IMR-90 (cell line): Measurements from ENCODE around the gene NEO1. TPM values are rescaled to one million over a fixed set of nuclear protein-coding genes. Genes with fewer than 3 reads are reported as not detected.

Experiments used
- ATAC-seq: fragments of 200-7000 bp; cut with Tn5 transposase; 2 replicates; pipeline ENCODE4 v1.9.1; 2020; ENCODE audit warnings: low read depth, mild to moderate bottlenecking, moderate library complexity
- BruUV-seq: library from RNA; stranded (reverse); fragments of 400-500 nt; replicated peaks from 2 replicates; lab custom pipeline; 2021; lab: Mats Ljungman, UMichigan
- CTCF ChIA-PET: fragments of 300-600 bp; formaldehyde crosslinking; extraction: SDS; loops from one replicate; lab custom pipeline; 2021; ENCODE audit warnings: antibody characterized with exemption; lab: Yijun Ruan, JAX
- POLR2A ChIA-PET: fragments of 300-600 bp; sonication (Branson Sonifier 250); formaldehyde crosslinking; loops from one replicate; lab custom pipeline; 2022; ENCODE audit warnings: antibody characterized with exemption; ENCODE audit not compliant: unreplicated experiment; lab: Charles Lee
- DNase-seq: peaks from one replicate; pipeline ENCODE4 v3.0.0; 2013
- H2AFZ ChIP-seq: replicated peaks from 2 replicates; pipeline ENCODE3; 2013; ENCODE audit warnings: low read length, mild to moderate bottlenecking; ENCODE audit not compliant: poor library complexity
- H2AK5ac ChIP-seq: 2 replicates; pipeline ENCODE4 v1.6.1; 2013; ENCODE audit warnings: low read depth, low read length, inconsistent platforms
- H2AK9ac ChIP-seq: replicated peaks from 2 replicates; pipeline ENCODE3; 2013; ENCODE audit warnings: mild to moderate bottlenecking, low read depth, low read length, moderate library complexity; ENCODE audit not compliant: poor library complexity
- H2BK120ac ChIP-seq: 2 replicates; pipeline ENCODE4 v1.6.1; 2013; ENCODE audit warnings: low read depth, low read length, inconsistent platforms
- H2BK15ac ChIP-seq: 3 replicates; pipeline ENCODE4 v1.6.1; 2013; ENCODE audit warnings: low read depth, low read length, inconsistent platforms
- H2BK20ac ChIP-seq: 2 replicates; pipeline ENCODE4 v1.6.1; 2013; ENCODE audit warnings: low read depth, mild to moderate bottlenecking, inconsistent platforms, low read length, moderate library complexity
- H2BK5ac ChIP-seq: 2 replicates; pipeline ENCODE4 v1.6.1; 2013; ENCODE audit warnings: mild to moderate bottlenecking, low read depth, low read length, inconsistent platforms; ENCODE audit not compliant: poor library complexity, severe bottlenecking
- H3K14ac ChIP-seq: replicated peaks from 2 replicates; pipeline ENCODE4 v1.6.1; 2013; ENCODE audit warnings: low read depth, low read length, inconsistent platforms
- H3K18ac ChIP-seq: 2 replicates; pipeline ENCODE4 v1.6.1; 2013; ENCODE audit warnings: low read depth, low read length, control low read depth
- H3K23ac ChIP-seq: 2 replicates; pipeline ENCODE4 v1.6.1; 2013; ENCODE audit warnings: low read depth, low read length, inconsistent platforms
- H3K27ac ChIP-seq: 2 replicates; pipeline ENCODE4 v1.5.1; 2013; ENCODE audit warnings: mild to moderate bottlenecking, control low read depth, low read length; ENCODE audit not compliant: insufficient read depth
- H3K27me3 ChIP-seq: 2 replicates; pipeline ENCODE4 v1.6.1; 2013; ENCODE audit warnings: low read length; ENCODE audit not compliant: control insufficient read depth, insufficient read depth
- H3K36me3 ChIP-seq: 2 replicates; pipeline ENCODE4 v1.6.1; 2013; ENCODE audit warnings: low read length, mixed read lengths; ENCODE audit not compliant: control insufficient read depth, insufficient read depth
- H3K4ac ChIP-seq: 2 replicates; pipeline ENCODE4 v1.6.1; 2013; ENCODE audit warnings: low read depth, low read length, inconsistent platforms
- H3K4me1 ChIP-seq: 2 replicates; pipeline ENCODE4 v1.6.1; 2013; ENCODE audit warnings: low read length, mixed read lengths; ENCODE audit not compliant: control insufficient read depth, insufficient read depth
- H3K4me2 ChIP-seq: 2 replicates; pipeline ENCODE4 v1.6.1; 2013; ENCODE audit warnings: low read depth, mild to moderate bottlenecking, control low read depth, low read length, moderate library complexity
- H3K4me3 ChIP-seq: 2 replicates; pipeline ENCODE4 v1.5.1; 2013; ENCODE audit warnings: low read depth, mild to moderate bottlenecking, control low read depth, low read length, moderate library complexity; ENCODE audit not compliant: insufficient read depth
- H3K56ac ChIP-seq: 2 replicates; pipeline ENCODE4 v1.6.1; 2013; ENCODE audit warnings: low read length, inconsistent platforms; ENCODE audit not compliant: insufficient read depth; ENCODE audit errors: extremely low read depth
- H3K79me1 ChIP-seq, 2 experiments: 2 replicates each; pipeline ENCODE4 v1.6.1; 2013; ENCODE audit warnings: low read length in 2 of 2, inconsistent platforms in 1 of 2, low read depth in 1 of 2
- H3K9ac ChIP-seq: 2 replicates; pipeline ENCODE4 v1.6.1; 2013; ENCODE audit warnings: low read depth, low read length, control low read depth
- H3K9me1 ChIP-seq: 2 replicates; pipeline ENCODE4 v1.6.1; 2013; ENCODE audit warnings: low read length, inconsistent platforms; ENCODE audit not compliant: insufficient read depth
- H3K9me3 ChIP-seq: 2 replicates; pipeline ENCODE4 v1.6.1; 2013; ENCODE audit warnings: low read length; ENCODE audit not compliant: control insufficient read depth, insufficient read depth
- H4K20me1 ChIP-seq: 2 replicates; pipeline ENCODE4 v1.6.1; 2013; ENCODE audit warnings: low read length, inconsistent platforms; ENCODE audit not compliant: insufficient read depth
- H4K5ac ChIP-seq: 2 replicates; pipeline ENCODE4 v1.6.1; 2013; ENCODE audit warnings: mild to moderate bottlenecking, low read depth, low read length, control low read depth
- H4K8ac ChIP-seq, 2 experiments: 2 replicates each; pipeline ENCODE4 v1.6.1; 2013; ENCODE audit warnings: low read depth in 2 of 2, low read length in 2 of 2, control low read depth in 1 of 2, inconsistent platforms in 1 of 2
- H4K91ac ChIP-seq: 2 replicates; pipeline ENCODE4 v1.6.1; 2013; ENCODE audit warnings: low read depth, low read length, inconsistent platforms; ENCODE audit not compliant: insufficient read depth
- BHLHE40 ChIP-seq: fragments of 150-350 bp; IDR thresholded peaks from 2 replicates; pipeline ENCODE4 v1.6.1; 2016; ENCODE audit warnings: mild to moderate bottlenecking, low read depth, low read length
- CEBPB ChIP-seq: IDR thresholded peaks from 2 replicates; pipeline ENCODE4 v1.6.1; 2012; ENCODE audit warnings: low read depth, low read length, improper control_type of control experiment
- CHD1 ChIP-seq: IDR thresholded peaks from 2 replicates; pipeline ENCODE4 v1.6.1; 2012; ENCODE audit warnings: low read depth, low read length, improper control_type of control experiment
- FOS ChIP-seq: fragments of 150-350 bp; IDR thresholded peaks from 2 replicates; pipeline ENCODE4 v1.6.1; 2016; ENCODE audit warnings: low read depth, low read length
- MAFK ChIP-seq: IDR thresholded peaks from 2 replicates; pipeline ENCODE4 v1.6.1; 2012; ENCODE audit warnings: low read depth, low read length, improper control_type of control experiment
- MAZ ChIP-seq: IDR thresholded peaks from 2 replicates; pipeline ENCODE4 v1.6.1; 2012; ENCODE audit warnings: low read depth, mild to moderate bottlenecking, low read length, improper control_type of control experiment, moderate library complexity, borderline replicate concordance
- MXI1 ChIP-seq: IDR thresholded peaks from 2 replicates; pipeline ENCODE4 v1.6.1; 2012; ENCODE audit warnings: low read depth, mild to moderate bottlenecking, low read length, moderate library complexity, borderline replicate concordance
- NFE2L2 ChIP-seq: fragments of 150-350 bp; IDR thresholded peaks from 2 replicates; pipeline ENCODE4 v1.6.1; 2016; ENCODE audit warnings: low read depth, mild to moderate bottlenecking, low read length
- POLR2A ChIP-seq: IDR thresholded peaks from 2 replicates; pipeline ENCODE4 v1.6.1; 2012; ENCODE audit warnings: mild to moderate bottlenecking, low read depth, low read length
- RAD21 ChIP-seq: IDR thresholded peaks from 2 replicates; pipeline ENCODE4 v1.6.1; 2012; ENCODE audit warnings: low read length, improper control_type of control experiment
- RCOR1 ChIP-seq: IDR thresholded peaks from 2 replicates; pipeline ENCODE4 v1.6.1; 2012; ENCODE audit warnings: mild to moderate bottlenecking, low read length, improper control_type of control experiment; ENCODE audit not compliant: insufficient replicate concordance
- RFX5 ChIP-seq: IDR thresholded peaks from 2 replicates; pipeline ENCODE4 v1.8.0; 2012; ENCODE audit warnings: low read depth, mild to moderate bottlenecking, low read length, moderate library complexity
- SMC3 ChIP-seq: fragments of 150-350 bp; IDR thresholded peaks from 2 replicates; pipeline ENCODE4 v1.6.1; 2016; ENCODE audit warnings: low read depth, mild to moderate bottlenecking, antibody characterized with exemption, low read length, moderate library complexity
- USF2 ChIP-seq: fragments of 150-350 bp; IDR thresholded peaks from 2 replicates; pipeline ENCODE4 v1.6.1; 2017; ENCODE audit warnings: mild to moderate bottlenecking, antibody characterized with exemption, low read length, low read depth
- WGBS, 2 experiments: methylation state at CpG; one replicate each; pipeline versions ENCODE4 v1.1.5 to v1.1.7; 2013; ENCODE audit warnings: missing lambda C conversion rate in 2 of 2; ENCODE audit not compliant: insufficient read length in 1 of 2; ENCODE audit errors: extremely low coverage in 2 of 2; 5-methylcytosine and 5-hydroxymethylcytosine counted together
- dilution Hi-C: fragments of 300-500 bp; cut with HindIII; formaldehyde crosslinking; loops from one replicate; pipeline ENCODE4 v1.14.3; 2018; ENCODE audit warnings: low sequenced_read_pairs; ENCODE audit not compliant: unreplicated experiment
- in situ Hi-C: fragments of 300-500 bp; cut with MboI; formaldehyde crosslinking; loops from 3 replicates; pipeline ENCODE4 v1.14.3; 2019; ENCODE audit warnings: low sequenced_read_pairs, inconsistent platforms, mixed read lengths
- intact Hi-C: fragments of 100-400 bp; cut with micrococcal nuclease; formaldehyde crosslinking; loops from 2 replicates; pipeline ENCODE4 v1.10.0; 2022
- polyA plus RNA-seq, 3 experiments: library from polyadenylated mRNA; depleted of rRNA; stranded (reverse); fragments of >200 nt; gene quantifications; 2 replicates each; pipeline ENCODE4 v1.2.3, GENCODE V29; 2012; ENCODE audit warnings: low replicate concordance in 1 of 3
- total RNA-seq: library from RNA; depleted of rRNA; stranded (reverse); fragments of >200 nt; gene quantifications from 2 replicates; pipeline ENCODE4 v1.2.3, GENCODE V29; 2012
- TF ChIP-seq, protein P1 (sequence below): fragments of 150-350 bp; IDR thresholded peaks from 2 replicates; pipeline ENCODE4 v1.6.1; 2016; ENCODE audit warnings: low read depth, mild to moderate bottlenecking, low read length, moderate library complexity, borderline replicate concordance

The NEO1 gene
- total and polyA plus RNA-seq, 2 of the 4 experiments (the other 2 are of a cell fraction), result 16.3 to 18.5 TPM

DNA sequence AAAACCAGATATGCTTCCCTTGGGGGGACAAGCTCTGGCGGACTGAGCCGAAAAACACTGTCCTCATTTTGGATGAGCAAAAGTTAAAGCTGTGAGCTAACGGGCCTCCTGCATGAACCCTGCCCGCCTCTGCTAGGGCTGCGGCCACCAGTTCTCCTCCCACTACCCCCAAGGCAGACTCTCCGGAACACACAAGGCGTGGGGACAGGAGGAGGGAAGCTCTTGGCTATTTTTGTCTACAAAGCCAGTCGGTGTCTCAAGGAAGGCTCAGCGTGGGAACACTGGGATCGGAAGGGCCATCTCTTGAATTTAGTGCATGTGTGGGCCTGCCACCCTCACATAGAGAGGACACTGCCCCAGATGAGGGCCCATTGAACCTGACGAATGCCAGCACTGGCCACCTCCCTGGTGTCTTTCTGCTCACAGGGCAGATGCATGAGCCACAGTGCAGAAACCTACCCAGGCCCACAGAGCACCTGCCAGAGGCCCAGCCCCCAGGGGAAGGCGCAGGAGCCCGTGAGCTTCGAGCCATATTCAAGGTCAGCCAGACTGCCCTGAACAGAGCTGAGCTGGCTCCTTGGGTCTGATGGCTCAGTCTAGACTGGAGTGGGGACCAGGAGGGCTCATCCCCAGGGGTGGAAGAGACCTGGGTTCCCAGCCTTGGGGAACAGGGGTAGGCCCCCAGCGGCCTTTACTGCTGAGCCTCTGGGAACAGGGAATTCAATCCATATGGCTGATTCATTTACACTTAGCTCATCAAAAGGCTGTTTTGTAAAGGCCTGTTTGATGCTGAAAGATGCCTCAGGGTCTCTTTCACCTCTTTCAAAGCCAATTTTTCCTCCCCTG lies 278.2 kb downstream of the NEO1 start:
- no peak overlapping the region for H3K23ac ChIP-seq
- no peak overlapping the region for H4K91ac ChIP-seq
- no TSS peak for BruUV-seq
- H2BK15ac ChIP-seq, result no peak overlapping the region
- no peak overlapping the region for H2BK120ac ChIP-seq
- no peaks in the 10 kb centered on the region for H4K20me1 ChIP-seq
- no peak overlapping the region for H4K5ac ChIP-seq
- dilution Hi-C loops (no loop called here), intact Hi-C loops (no loop called here), in situ Hi-C loops (no loop called here)
- no peak overlapping the region for H3K4ac ChIP-seq
- H3K18ac ChIP-seq, result no peak overlapping the region
- H3K27ac ChIP-seq, result no peak overlapping the region
- no peaks in the 10 kb centered on the region for H3K36me3 ChIP-seq
- no peak overlapping the region for H2AK5ac ChIP-seq
- H3K9me3 ChIP-seq, result no peaks in the 10 kb centered on the region
- H3K27me3 ChIP-seq, result peaks cover 37% of the 10 kb centered on the region
- H3K4me3 ChIP-seq, result no peak overlapping the region
- DNase-seq (no peak), ATAC-seq (no peak)
- H3K79me1 ChIP-seq, result no peaks in the 10 kb centered on the region
- POLR2A ChIA-PET, result no interaction called here
- H2AK9ac ChIP-seq, result no peak overlapping the region
- no peak overlapping the region for H2BK5ac ChIP-seq
- H2AFZ ChIP-seq, result no peak overlapping the region
- H3K9ac ChIP-seq, result no peak overlapping the region
- H3K4me2 ChIP-seq, result no peak overlapping the region
- CTCF ChIA-PET, result no interaction called here
- TF ChIP-seq BHLHE40, result no peak
- no peak for TF ChIP-seq USF2
- no peak for TF ChIP-seq FOS
- TF ChIP-seq, protein P1, sequence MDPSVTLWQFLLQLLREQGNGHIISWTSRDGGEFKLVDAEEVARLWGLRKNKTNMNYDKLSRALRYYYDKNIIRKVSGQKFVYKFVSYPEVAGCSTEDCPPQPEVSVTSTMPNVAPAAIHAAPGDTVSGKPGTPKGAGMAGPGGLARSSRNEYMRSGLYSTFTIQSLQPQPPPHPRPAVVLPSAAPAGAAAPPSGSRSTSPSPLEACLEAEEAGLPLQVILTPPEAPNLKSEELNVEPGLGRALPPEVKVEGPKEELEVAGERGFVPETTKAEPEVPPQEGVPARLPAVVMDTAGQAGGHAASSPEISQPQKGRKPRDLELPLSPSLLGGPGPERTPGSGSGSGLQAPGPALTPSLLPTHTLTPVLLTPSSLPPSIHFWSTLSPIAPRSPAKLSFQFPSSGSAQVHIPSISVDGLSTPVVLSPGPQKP, result no peak
- no peak for TF ChIP-seq SMC3
- no peak for TF ChIP-seq NFE2L2
- no peak for TF ChIP-seq MAFK
- TF ChIP-seq CHD1, result no peak
- TF ChIP-seq RFX5, result no peak
- no peak for TF ChIP-seq CEBPB
- TF ChIP-seq POLR2A, result no peak
- no peak for TF ChIP-seq MAZ
- TF ChIP-seq RCOR1, result no peak
- no peak for TF ChIP-seq MXI1
- no peak for TF ChIP-seq RAD21
- no peaks in the 10 kb centered on the region for H3K4me1 ChIP-seq
- H3K14ac ChIP-seq, result no peak overlapping the region
- H2BK20ac ChIP-seq, result no peak overlapping the region
- H3K56ac ChIP-seq, result no peak overlapping the region
- WGBS, 2 experiments, result 72% methylated on average over 2 of the region's 15 CpGs; no CpG with 5 or more reads in 1 of the 2 experiments
- no peak overlapping the region for H4K8ac ChIP-seq
- H3K9me1 ChIP-seq, result no peaks in the 10 kb centered on the region; the same call in 1 of the 2 replicates
